Panc1 (cell line): Measurements from ENCODE around the gene DRGX.

Source experiments
- CTCF ChIP-seq: fragments of 450-650 bp; IDR thresholded peaks from 2 replicates; pipeline ENCODE4 v1.5.1; 2017; ENCODE audit warnings: mild to moderate bottlenecking
- POLR2AphosphoS5 ChIP-seq: IDR thresholded peaks from 2 replicates; pipeline ENCODE4 v1.6.1; 2012; ENCODE audit warnings: mild to moderate bottlenecking, low read depth, low read length, moderate library complexity
- REST ChIP-seq, 2 experiments: IDR thresholded peaks; 2 replicates each; pipeline ENCODE4 v1.6.1; 2011 to 2012; ENCODE audit warnings: low read depth in 2 of 2, control low read depth in 1 of 2, low read length in 1 of 2, mild to moderate bottlenecking in 1 of 2, moderate library complexity in 1 of 2; ENCODE audit not compliant: insufficient read depth in 1 of 2
- SIN3A ChIP-seq: IDR thresholded peaks from 2 replicates; pipeline ENCODE4 v1.6.1; 2012; ENCODE audit warnings: low read depth, mild to moderate bottlenecking, low read length, moderate library complexity, borderline replicate concordance; ENCODE audit not compliant: insufficient read depth
- TCF7L2 ChIP-seq: IDR thresholded peaks from 2 replicates; pipeline ENCODE4 v1.6.1; 2011; ENCODE audit warnings: mild to moderate bottlenecking, low read depth, low read length, inconsistent platforms

- no peak for TF ChIP-seq CTCF
- no peak for TF ChIP-seq TCF7L2
- TF ChIP-seq POLR2AphosphoS5 = no peak
- TF ChIP-seq SIN3A = no peak
- TF ChIP-seq REST (IDR thresholded peaks at IDR 0.05; ENCODE audit: insufficient read depth in 1 of 2, low read depth in 2 of 2, low read length in 1 of 2) = no peak
Observed at GRCh38 chr10:49344840-49345239, 51.0 kb downstream of the DRGX start.
